Liver (tissue), 9 donors: ENCODE data around the gene OTX2. TPM values are rescaled to one million over a fixed set of nuclear protein-coding genes. Genes with fewer than 3 reads are reported as not detected.

Experiments used
- DNase-seq: peaks from one replicate; pipeline ENCODE4 v3.0.0-alpha.2; 2017; ENCODE audit warnings: low spot score
- H3K27ac ChIP-seq, 2 donors: one replicate each; pipeline ENCODE4 v1.7.0; 2013; ENCODE audit warnings: inconsistent platforms in 2 of 2, low read length in 2 of 2, control low read depth in 1 of 2, low read depth in 1 of 2, mild to moderate bottlenecking in 1 of 2
- H3K27me3 ChIP-seq, 4 donors: one replicate each; pipeline versions ENCODE4 v1.6.1 to v1.7.0; 2013; ENCODE audit warnings: low read length in 3 of 4, inconsistent platforms in 1 of 4, mild to moderate bottlenecking in 1 of 4, moderate library complexity in 1 of 4; ENCODE audit not compliant: control insufficient read depth in 4 of 4, insufficient read depth in 4 of 4
- H3K36me3 ChIP-seq, 4 donors: one replicate each; pipeline versions ENCODE4 v1.6.1 to v1.7.0; 2013; ENCODE audit warnings: low read length in 3 of 4, mild to moderate bottlenecking in 3 of 4, low read depth in 1 of 4, moderate library complexity in 1 of 4; ENCODE audit not compliant: control insufficient read depth in 4 of 4, insufficient read depth in 3 of 4
- H3K4me1 ChIP-seq, 4 donors: one replicate each; pipeline versions ENCODE4 v1.6.1 to v1.7.0; 2013; ENCODE audit warnings: low read length in 3 of 4, mild to moderate bottlenecking in 3 of 4, moderate library complexity in 1 of 4; ENCODE audit not compliant: control insufficient read depth in 4 of 4, insufficient read depth in 4 of 4
- H3K4me3 ChIP-seq, 3 donors: one replicate each; pipeline versions ENCODE4 v1.6.1 to v1.7.0; 2013; ENCODE audit warnings: low read length in 3 of 3, control low read depth in 1 of 3, low read depth in 1 of 3, mild to moderate bottlenecking in 1 of 3
- H3K9ac ChIP-seq, 2 donors: one replicate each; pipeline ENCODE4 v1.7.0; 2013; ENCODE audit warnings: low read length in 2 of 2, mild to moderate bottlenecking in 2 of 2, moderate library complexity in 2 of 2, control low read depth in 1 of 2, low read depth in 1 of 2
- H3K9me3 ChIP-seq, 4 donors: one replicate each; pipeline versions ENCODE4 v1.6.1 to v1.7.0; 2013; ENCODE audit warnings: low read length in 3 of 4; ENCODE audit not compliant: control insufficient read depth in 4 of 4
- CTCF ChIP-seq: fragments of 150-350 bp; IDR thresholded peaks from 2 replicates; pipeline ENCODE4 v1.5.1; 2017; ENCODE audit warnings: improper control_type of control experiment, low read depth, low read length; ENCODE audit not compliant: missing input control
- EGR1 ChIP-seq, 2 donors: IDR thresholded peaks; 2 replicates each; pipeline ENCODE4 v1.6.1; 2016 to 2018; ENCODE audit warnings: antibody characterized with exemption in 2 of 2, low read depth in 2 of 2
- FOXA1 ChIP-seq: IDR thresholded peaks from 2 replicates; pipeline ENCODE4 v1.6.1; 2016; ENCODE audit warnings: antibody characterized with exemption
- FOXA2 ChIP-seq: IDR thresholded peaks from 2 replicates; pipeline ENCODE4 v1.6.1; 2016; ENCODE audit warnings: antibody characterized with exemption
- GABPA ChIP-seq, 2 donors: IDR thresholded peaks in 1 of 2; conservative IDR thresholded peaks in 1 of 2; 2 replicates each; pipeline ENCODE4 v1.6.1; 2016; ENCODE audit warnings: antibody characterized with exemption in 2 of 2, mild to moderate bottlenecking in 1 of 2, moderate library complexity in 1 of 2
- HNF4A ChIP-seq, 2 donors: conservative IDR thresholded peaks; 2 replicates each; pipeline ENCODE4 v1.6.1; 2016; ENCODE audit warnings: antibody characterized with exemption in 2 of 2, mild to moderate bottlenecking in 2 of 2
- HNF4G ChIP-seq: IDR thresholded peaks from 2 replicates; pipeline ENCODE4 v1.6.1; 2016; ENCODE audit warnings: antibody characterized with exemption
- JUND ChIP-seq, 2 donors: IDR thresholded peaks; 2 replicates each; pipeline ENCODE4 v1.6.1; 2016; ENCODE audit warnings: antibody characterized with exemption in 2 of 2
- MAX ChIP-seq: IDR thresholded peaks from 2 replicates; pipeline ENCODE4 v1.6.1; 2016; ENCODE audit warnings: antibody characterized with exemption
- NR2F2 ChIP-seq: IDR thresholded peaks from 2 replicates; pipeline ENCODE4 v1.6.1; 2016; ENCODE audit warnings: antibody characterized with exemption
- RAD21 ChIP-seq, 2 donors: IDR thresholded peaks; 2 replicates each; pipeline ENCODE4 v1.6.1; 2016; ENCODE audit warnings: antibody characterized with exemption in 2 of 2, mild to moderate bottlenecking in 2 of 2
- REST ChIP-seq: IDR thresholded peaks from 2 replicates; pipeline ENCODE4 v1.6.1; 2016; ENCODE audit warnings: antibody characterized with exemption, mild to moderate bottlenecking
- RXRA ChIP-seq, 2 donors: IDR thresholded peaks; 2 replicates each; pipeline ENCODE4 v1.6.1; 2017 to 2018; ENCODE audit warnings: antibody characterized with exemption in 2 of 2, mild to moderate bottlenecking in 1 of 2
- SP1 ChIP-seq: IDR thresholded peaks from 2 replicates; pipeline ENCODE4 v1.6.1; 2018; ENCODE audit warnings: antibody characterized with exemption, mild to moderate bottlenecking
- TAF1 ChIP-seq: conservative IDR thresholded peaks from 2 replicates; pipeline ENCODE4 v1.6.1; 2016; ENCODE audit warnings: antibody characterized with exemption, mild to moderate bottlenecking
- YY1 ChIP-seq: IDR thresholded peaks from 2 replicates; pipeline ENCODE4 v1.6.1; 2016; ENCODE audit warnings: antibody characterized with exemption, mild to moderate bottlenecking
- WGBS: extraction: QIAGEN DNeasy Blood & Tissue Kit; methylation state at CpG from one replicate; pipeline ENCODE4 v1.1.7; 2013; 5-methylcytosine and 5-hydroxymethylcytosine counted together
- polyA plus RNA-seq, 2 donors: library from polyadenylated mRNA; stranded (reverse) in 1 of 2; unstranded in 1 of 2; fragments of 200-250 nt in 1 of 2; fragments of >200 nt in 1 of 2; fragmentation: Nextera tagmentation in 1 of 2; extraction: Ambion mirVana in 1 of 2; gene quantifications; one replicate each; pipeline versions ENCODE4 v1.2.1 to v1.2.3, GENCODE V29; 2013 to 2015
- total RNA-seq, 2 donors: library from RNA; depleted of rRNA; stranded (reverse); fragments of >200 nt; gene quantifications; one replicate each; pipeline ENCODE4 v1.2.3, GENCODE V29; 2014
- TF ChIP-seq, protein P1 (sequence below): IDR thresholded peaks from 2 replicates; pipeline ENCODE4 v1.6.1; 2016; ENCODE audit warnings: antibody characterized with exemption
- TF ChIP-seq, protein P2 (sequence below): IDR thresholded peaks from 2 replicates; pipeline ENCODE4 v1.6.1; 2016; ENCODE audit warnings: antibody characterized with exemption
- donor health status: healthy.
- donor health status: healthy.
- donor health status: healthy.
- donor health status: healthy.
- donor health status: healthy.

The OTX2 gene
- total and polyA plus RNA-seq, 4 donors: not detected

GRCh38 chr14:56805201-56805991 is 4.9 kb downstream of the OTX2 start:
- H3K36me3 ChIP-seq: no peaks in the 10 kb centered on the region
- H3K9ac ChIP-seq: no peak overlapping the region
- no peak overlapping the region for H3K27ac ChIP-seq
- peaks cover 0 to 14% (median 7%) of the 10 kb centered on the region in 4 donors for H3K4me1 ChIP-seq
- no peak overlapping the region for H3K4me3 ChIP-seq
- H3K9me3 ChIP-seq: peaks cover 0 to 6% (median 1%) of the 10 kb centered on the region in 4 donors
- peaks cover 11 to 43% (median 25%) of the 10 kb centered on the region in 4 donors for H3K27me3 ChIP-seq
- no peak for DNase-seq
- TF ChIP-seq TAF1 (no peak), SP1 (no peak), JUND (IDR thresholded peaks at IDR 0.05) (no peak), EGR1 (IDR thresholded peaks at IDR 0.05; ENCODE audit: low read depth in 2 of 2) (no peak), FOXA1 (no peak), YY1 (no peak), REST (no peak), MAX (no peak), GABPA (IDR thresholded peaks at IDR 0.05 in 1 of 2, conservative IDR thresholded peaks at IDR 0.05 in 1 of 2) (no peak), HNF4G (no peak), NR2F2 (no peak)
- TF ChIP-seq, protein P1, sequence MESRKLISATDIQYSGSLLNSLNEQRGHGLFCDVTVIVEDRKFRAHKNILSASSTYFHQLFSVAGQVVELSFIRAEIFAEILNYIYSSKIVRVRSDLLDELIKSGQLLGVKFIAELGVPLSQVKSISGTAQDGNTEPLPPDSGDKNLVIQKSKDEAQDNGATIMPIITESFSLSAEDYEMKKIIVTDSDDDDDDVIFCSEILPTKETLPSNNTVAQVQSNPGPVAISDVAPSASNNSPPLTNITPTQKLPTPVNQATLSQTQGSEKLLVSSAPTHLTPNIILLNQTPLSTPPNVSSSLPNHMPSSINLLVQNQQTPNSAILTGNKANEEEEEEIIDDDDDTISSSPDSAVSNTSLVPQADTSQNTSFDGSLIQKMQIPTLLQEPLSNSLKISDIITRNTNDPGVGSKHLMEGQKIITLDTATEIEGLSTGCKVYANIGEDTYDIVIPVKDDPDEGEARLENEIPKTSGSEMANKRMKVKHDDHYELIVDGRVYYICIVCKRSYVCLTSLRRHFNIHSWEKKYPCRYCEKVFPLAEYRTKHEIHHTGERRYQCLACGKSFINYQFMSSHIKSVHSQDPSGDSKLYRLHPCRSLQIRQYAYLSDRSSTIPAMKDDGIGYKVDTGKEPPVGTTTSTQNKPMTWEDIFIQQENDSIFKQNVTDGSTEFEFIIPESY: no peak
- TF ChIP-seq, protein P2, sequence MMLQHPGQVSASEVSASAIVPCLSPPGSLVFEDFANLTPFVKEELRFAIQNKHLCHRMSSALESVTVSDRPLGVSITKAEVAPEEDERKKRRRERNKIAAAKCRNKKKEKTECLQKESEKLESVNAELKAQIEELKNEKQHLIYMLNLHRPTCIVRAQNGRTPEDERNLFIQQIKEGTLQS: no peak
- 5% methylated on average over 18 of the region's 18 CpGs for WGBS

GRCh38 chr14:56803816-56804535 is 6.3 kb downstream of the OTX2 start:
- Histone ChIP-seq H3K9ac (no peak overlapping the region), H3K27me3 (peaks cover 7 to 38% (median 22%) of the 10 kb centered on the region in 4 donors), H3K36me3 (no peaks in the 10 kb centered on the region), H3K9me3 (peaks cover 0 to 3% (median 1%) of the 10 kb centered on the region in 4 donors), H3K4me3 (no peak overlapping the region), H3K4me1 (peaks cover 0 to 11% (median 5%) of the 10 kb centered on the region in 4 donors), H3K27ac (no peak overlapping the region)
- no peak for DNase-seq
- WGBS: 8% methylated on average over 29 of the region's 29 CpGs
- no peak for TF ChIP-seq HNF4A (conservative IDR thresholded peaks at IDR 0.05)
- TF ChIP-seq, protein P2: no peak
- no peak for TF ChIP-seq FOXA1
- TF ChIP-seq EGR1 (IDR thresholded peaks at IDR 0.05; ENCODE audit: low read depth in 2 of 2): no peak
- no peak for TF ChIP-seq GABPA (IDR thresholded peaks at IDR 0.05 in 1 of 2, conservative IDR thresholded peaks at IDR 0.05 in 1 of 2)
- TF ChIP-seq NR2F2: no peak
- TF ChIP-seq, protein P1: no peak
- no peak for TF ChIP-seq CTCF
- no peak for TF ChIP-seq RXRA (IDR thresholded peaks at IDR 0.05)
- no peak for TF ChIP-seq RAD21 (IDR thresholded peaks at IDR 0.05)
- no peak for TF ChIP-seq TAF1
- TF ChIP-seq JUND (IDR thresholded peaks at IDR 0.05): no peak
- TF ChIP-seq HNF4G: no peak
- TF ChIP-seq SP1: no peak
- TF ChIP-seq FOXA2: no peak
